RWPE2 (cell line): ENCODE results near the gene TMEM184A.

Experiments used
- ATAC-seq: fragments of 200-7000 bp; cut with Tn5 transposase; 3 replicates; pipeline ENCODE4 v1.9.1; 2021; ENCODE audit warnings: low read depth
- DNase-seq: peaks from one replicate; pipeline ENCODE4 v3.0.0-alpha.2; 2020; ENCODE audit warnings: low spot score
- H3K27ac ChIP-seq: fragments of 450-650 bp; 2 replicates; pipeline ENCODE4 v1.5.1; 2017; ENCODE audit warnings: mild to moderate bottlenecking; ENCODE audit not compliant: poor library complexity, severe bottlenecking
- H3K27me3 ChIP-seq: fragments of 250-450 bp; sonication (Bioruptor Pico); 2 replicates; pipeline ENCODE4 v1.5.1; 2021; ENCODE audit warnings: mild to moderate bottlenecking, moderate library complexity; ENCODE audit not compliant: insufficient read depth, poor library complexity, severe bottlenecking
- H3K36me3 ChIP-seq: fragments of 250-450 bp; sonication (Bioruptor Pico); 2 replicates; pipeline ENCODE4 v1.5.1; 2020; ENCODE audit warnings: low read depth, mild to moderate bottlenecking, moderate library complexity
- H3K4me1 ChIP-seq: fragments of 250-450 bp; sonication (Bioruptor Pico); 2 replicates; pipeline ENCODE4 v1.5.1; 2021; ENCODE audit warnings: mild to moderate bottlenecking, moderate library complexity; ENCODE audit not compliant: insufficient read depth, poor library complexity, severe bottlenecking
- H3K4me3 ChIP-seq: fragments of 250-450 bp; sonication (Bioruptor Pico); 2 replicates; pipeline ENCODE4 v1.5.1; 2021; ENCODE audit warnings: mild to moderate bottlenecking, moderate library complexity; ENCODE audit not compliant: severe bottlenecking
- H3K9me3 ChIP-seq: fragments of 250-450 bp; sonication (Bioruptor Pico); 2 replicates; pipeline ENCODE4 v1.5.1; 2021; ENCODE audit warnings: mild to moderate bottlenecking, moderate library complexity; ENCODE audit not compliant: severe bottlenecking
- CTCF ChIP-seq: fragments of 450-650 bp; IDR thresholded peaks from one replicate; pipeline ENCODE4 v1.5.1; 2017; ENCODE audit warnings: mild to moderate bottlenecking, moderate library complexity; ENCODE audit not compliant: poor library complexity, severe bottlenecking

Gene TMEM184A

GRCh38 chr7:1530946-1531262 lies 25.1 kb downstream of the TMEM184A start:
- no peak for TF ChIP-seq CTCF
- Histone ChIP-seq H3K36me3 (0 out of 2 replicates have a peak, but pooled peaks cover 3% of the 10 kb centered on the region), H3K9me3 (no peaks in the 10 kb centered on the region), H3K27me3 (no peaks in the 10 kb centered on the region), H3K4me1 (peaks cover 18% of the 10 kb centered on the region), H3K4me3 (peak overlapping the region; percentile 58), H3K27ac (peak overlapping the region; percentile 92)
- DNase-seq (no peak), ATAC-seq (no peak)

GRCh38 chr7:1529383-1530116 lies 26.5 kb downstream of the TMEM184A start:
- H3K36me3 ChIP-seq = no peaks in the 10 kb centered on the region
- DNase-seq (no peak), ATAC-seq (no peak)
- no peak overlapping the region for H3K27ac ChIP-seq
- H3K27me3 ChIP-seq = no peaks in the 10 kb centered on the region
- no peaks in the 10 kb centered on the region for H3K9me3 ChIP-seq
- peaks cover 18% of the 10 kb centered on the region for H3K4me1 ChIP-seq
- H3K4me3 ChIP-seq = no peak overlapping the region
- no peak for TF ChIP-seq CTCF

GRCh38 chr7:1526271-1526754 lies 29.7 kb downstream of the TMEM184A start:
- H3K27ac ChIP-seq = no peak overlapping the region
- H3K4me3 ChIP-seq = no peak overlapping the region
- no peaks in the 10 kb centered on the region for H3K9me3 ChIP-seq
- TF ChIP-seq CTCF = no peak
- H3K36me3 ChIP-seq = no peaks in the 10 kb centered on the region
- ATAC-seq = no peak
- H3K27me3 ChIP-seq = no peaks in the 10 kb centered on the region
- DNase-seq = no peak
- H3K4me1 ChIP-seq = no peaks in the 10 kb centered on the region

GRCh38 chr7:1525409-1525808 lies 30.6 kb downstream of the TMEM184A start:
- Histone ChIP-seq H3K36me3 (no peaks in the 10 kb centered on the region), H3K4me3 (no peak overlapping the region), H3K4me1 (no peaks in the 10 kb centered on the region), H3K9me3 (no peaks in the 10 kb centered on the region), H3K27ac (no peak overlapping the region), H3K27me3 (no peaks in the 10 kb centered on the region)
- DNase-seq (no peak), ATAC-seq (no peak)
- no peak for TF ChIP-seq CTCF

GRCh38 chr7:1523844-1524243 lies 32.2 kb downstream of the TMEM184A start:
- DNase-seq (peak; percentile 66), ATAC-seq (no peak)
- H3K36me3 ChIP-seq = no peaks in the 10 kb centered on the region
- H3K27me3 ChIP-seq = no peaks in the 10 kb centered on the region
- no peaks in the 10 kb centered on the region for H3K4me1 ChIP-seq
- no peaks in the 10 kb centered on the region for H3K9me3 ChIP-seq
- TF ChIP-seq CTCF = no peak
- H3K27ac ChIP-seq = no peak overlapping the region
- H3K4me3 ChIP-seq = no peak overlapping the region
